ENCODE results near the gene SLC25A12. TPM values are rescaled to one million over a fixed set of nuclear protein-coding genes. Genes with fewer than 3 reads are reported as not detected.
A peak's percentile ranks its signal among the peaks of the same experiment; 100 is the strongest.

Gene SLC25A12
- total RNA-seq, 1 donor from 2014 or later, result 17.7 TPM

- peaks cover 20% of the 10 kb centered on the region for H3K4me1 Mint-ChIP-seq (ENCODE audit: unreplicated experiment)
These were observed 1.7 kb upstream of the SLC25A12 start for GRCh38 chr2:171895786-171896185.

GRCh38 chr2:171894612-171894947 is 536 bp upstream of the SLC25A12 start:
- no peaks in the 10 kb centered on the region for H3K27me3 Mint-ChIP-seq
- peak overlapping the region; percentile 79 for H3K27ac Mint-ChIP-seq
- no peaks in the 10 kb centered on the region for H3K9me3 Mint-ChIP-seq
- no peak for TF ChIP-seq CTCF (conservative IDR thresholded peaks at IDR 0.05)
- H3K4me3 Mint-ChIP-seq, result peak overlapping the region; percentile 97
- peaks cover 20% of the 10 kb centered on the region for H3K4me1 Mint-ChIP-seq (ENCODE audit: unreplicated experiment)
- peaks cover 8% of the 10 kb centered on the region for H3K36me3 Mint-ChIP-seq
- no peak for DNase-seq (ENCODE audit: extremely low spot score, unreplicated experiment)

More at GRCh38 chr2:171895786-171896185, 1.7 kb upstream of the SLC25A12 start:
- peaks cover 8% of the 10 kb centered on the region for H3K36me3 Mint-ChIP-seq
- no peak for TF ChIP-seq CTCF (conservative IDR thresholded peaks at IDR 0.05)
- H3K4me3 Mint-ChIP-seq, result peak overlapping the region; percentile 54
- no peaks in the 10 kb centered on the region for H3K9me3 Mint-ChIP-seq
- H3K27me3 Mint-ChIP-seq, result no peaks in the 10 kb centered on the region
- no peak for DNase-seq (ENCODE audit: extremely low spot score, unreplicated experiment)
- no peak overlapping the region for H3K27ac Mint-ChIP-seq

DNA sequence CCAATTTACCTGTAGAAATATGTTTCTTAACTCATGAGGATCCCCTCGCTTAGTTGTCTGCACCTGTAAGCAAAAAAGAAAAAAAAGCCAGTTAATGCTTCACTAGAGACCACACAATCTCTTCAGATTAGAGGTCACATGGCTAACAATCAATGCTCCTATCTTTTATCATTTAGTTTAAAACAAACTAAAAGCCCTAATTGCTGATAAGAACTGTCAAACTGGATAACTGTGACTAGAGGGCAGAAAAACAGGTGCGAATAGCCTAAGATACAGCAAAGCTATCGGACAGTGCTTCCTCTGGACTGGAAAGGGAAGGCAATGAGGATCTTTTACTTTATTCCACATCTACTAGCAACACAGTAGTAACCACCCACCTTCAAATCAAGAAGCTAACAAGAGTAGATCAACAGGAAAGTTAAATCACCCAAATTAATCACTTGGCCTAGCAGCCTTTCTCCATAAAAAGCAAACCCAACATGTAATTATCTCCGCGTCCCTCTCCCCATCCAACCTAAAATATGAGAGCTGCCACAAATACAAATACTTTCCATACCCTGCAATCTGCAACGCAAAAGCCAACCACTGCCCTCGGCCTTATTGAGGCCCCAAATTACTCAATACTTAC is 734 bp downstream of the SLC25A12 start:
- Mint-ChIP-seq H3K27ac (peak overlapping the region; percentile 89), H3K4me3 (peak overlapping the region; percentile 97), H3K9me3 (no peaks in the 10 kb centered on the region), H3K27me3 (no peaks in the 10 kb centered on the region), H3K36me3 (peaks cover 14% of the 10 kb centered on the region), H3K4me1 (ENCODE audit: unreplicated experiment) (peaks cover 24% of the 10 kb centered on the region)
- no peak for TF ChIP-seq CTCF (conservative IDR thresholded peaks at IDR 0.05)
- no peak for DNase-seq (ENCODE audit: extremely low spot score, unreplicated experiment)

GRCh38 chr2:171889808-171890207 is 4.2 kb downstream of the SLC25A12 start:
- Mint-ChIP-seq H3K36me3 (peaks cover 18% of the 10 kb centered on the region), H3K4me1 (ENCODE audit: unreplicated experiment) (peaks cover 23% of the 10 kb centered on the region), H3K27ac (no peak overlapping the region), H3K4me3 (no peak overlapping the region), H3K9me3 (no peaks in the 10 kb centered on the region), H3K27me3 (no peaks in the 10 kb centered on the region)
- TF ChIP-seq CTCF (conservative IDR thresholded peaks at IDR 0.05), result no peak
- DNase-seq (ENCODE audit: extremely low spot score, unreplicated experiment), result no peak

- no peak for DNase-seq (ENCODE audit: extremely low spot score, unreplicated experiment)
- Mint-ChIP-seq H3K27ac (no peak overlapping the region), H3K27me3 (no peaks in the 10 kb centered on the region), H3K4me1 (ENCODE audit: unreplicated experiment) (peaks cover 18% of the 10 kb centered on the region), H3K36me3 (peaks cover 18% of the 10 kb centered on the region), H3K4me3 (no peak overlapping the region), H3K9me3 (no peaks in the 10 kb centered on the region)
- no peak for TF ChIP-seq CTCF (conservative IDR thresholded peaks at IDR 0.05)
These were observed 4.7 kb downstream of the SLC25A12 start for GRCh38 chr2:171889333-171889732.
